ENCODE data around the gene GLYR1.

- no peak for TF ChIP-seq POLR2A (IDR thresholded peaks at IDR 0.05; ENCODE audit: low read length)
- TF ChIP-seq CTCF (IDR thresholded peaks at IDR 0.05): no peak
- no peak for TF ChIP-seq RFX5 (IDR thresholded peaks at IDR 0.05)
- TF ChIP-seq RAD21 (conservative IDR thresholded peaks at IDR 0.05 in 1 of 2, IDR thresholded peaks at IDR 0.05 in 1 of 2): no peak
- no peak for TF ChIP-seq JUNB (IDR thresholded peaks at IDR 0.05)
- no peak for TF ChIP-seq RARB (CRISPR knock-in tag; IDR thresholded peaks at IDR 0.05)
- no peak for TF ChIP-seq MYC (IDR thresholded peaks at IDR 0.05; ENCODE audit: borderline replicate concordance, low read length)
Measured at GRCh38 chr16:4765511-4766474, 81.3 kb downstream of the GLYR1 start.

Data from A549 (cell line).